PC-9 (cell line): ENCODE measurements around the gene IL10RB.

Source experiments
- CTCF ChIP-seq: fragments of 200-600 bp; sonication (generic); conservative IDR thresholded peaks from 2 replicates; pipeline ENCODE4 v1.6.1; 2017; ENCODE audit warnings: mixed run types, antibody characterized with exemption, mild to moderate bottlenecking, moderate library complexity
- EZH2 ChIP-seq: fragments of 200-600 bp; sonication (generic); IDR thresholded peaks from 2 replicates; pipeline ENCODE4 v1.8.0; 2017; ENCODE audit warnings: antibody characterized with exemption, low read depth

GRCh38 chr21:33236013-33236686 is 30.0 kb upstream of the IL10RB start:
- TF ChIP-seq CTCF (no peak), EZH2 (no peak)
